ENCODE measurements around the gene TNS2.

DNA sequence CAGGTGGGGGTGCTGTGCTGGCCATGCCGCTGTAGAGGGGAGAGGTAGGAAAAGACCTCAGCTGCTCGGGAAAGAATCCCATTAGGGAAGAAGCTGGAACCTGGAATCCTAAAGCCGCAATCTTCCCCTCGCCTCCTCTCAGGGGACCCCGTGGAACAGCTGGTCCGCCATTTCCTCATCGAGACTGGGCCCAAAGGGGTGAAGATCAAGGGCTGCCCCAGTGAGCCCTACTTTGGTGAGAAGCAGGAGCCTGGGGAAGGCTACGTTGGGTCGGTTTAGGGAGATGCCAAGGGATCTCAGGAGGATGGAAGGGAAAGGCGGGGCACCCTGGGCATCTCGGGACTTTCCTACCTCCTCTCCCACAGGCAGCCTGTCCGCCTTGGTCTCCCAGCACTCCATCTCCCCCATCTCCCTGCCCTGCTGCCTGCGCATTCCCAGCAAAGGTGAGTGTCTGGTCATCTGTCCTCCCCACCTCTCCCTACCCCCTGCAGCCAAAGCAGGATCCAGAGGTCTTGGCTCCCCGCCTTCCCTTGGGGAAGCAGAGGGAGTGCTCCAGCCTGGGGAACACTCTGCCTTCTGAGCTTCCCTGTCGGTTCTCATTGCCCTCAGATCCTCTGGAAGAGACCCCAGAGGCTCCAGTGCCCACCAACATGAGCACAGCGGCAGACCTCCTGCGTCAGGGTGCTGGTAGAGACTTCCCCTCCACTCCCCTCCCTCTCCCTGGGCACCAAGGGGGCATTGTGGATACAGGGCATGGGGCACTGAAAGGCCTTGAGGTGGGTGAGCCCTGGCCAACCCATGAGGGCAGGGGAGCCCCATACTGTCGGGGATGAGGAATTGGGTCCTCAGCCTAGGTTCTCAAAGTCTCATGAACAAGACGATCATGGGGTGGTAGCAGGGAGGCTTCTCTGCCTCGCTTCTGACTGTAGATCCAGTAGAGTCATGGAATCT, 12.4 kb downstream of the TNS2 start:
- TF ChIP-seq, protein P1, sequence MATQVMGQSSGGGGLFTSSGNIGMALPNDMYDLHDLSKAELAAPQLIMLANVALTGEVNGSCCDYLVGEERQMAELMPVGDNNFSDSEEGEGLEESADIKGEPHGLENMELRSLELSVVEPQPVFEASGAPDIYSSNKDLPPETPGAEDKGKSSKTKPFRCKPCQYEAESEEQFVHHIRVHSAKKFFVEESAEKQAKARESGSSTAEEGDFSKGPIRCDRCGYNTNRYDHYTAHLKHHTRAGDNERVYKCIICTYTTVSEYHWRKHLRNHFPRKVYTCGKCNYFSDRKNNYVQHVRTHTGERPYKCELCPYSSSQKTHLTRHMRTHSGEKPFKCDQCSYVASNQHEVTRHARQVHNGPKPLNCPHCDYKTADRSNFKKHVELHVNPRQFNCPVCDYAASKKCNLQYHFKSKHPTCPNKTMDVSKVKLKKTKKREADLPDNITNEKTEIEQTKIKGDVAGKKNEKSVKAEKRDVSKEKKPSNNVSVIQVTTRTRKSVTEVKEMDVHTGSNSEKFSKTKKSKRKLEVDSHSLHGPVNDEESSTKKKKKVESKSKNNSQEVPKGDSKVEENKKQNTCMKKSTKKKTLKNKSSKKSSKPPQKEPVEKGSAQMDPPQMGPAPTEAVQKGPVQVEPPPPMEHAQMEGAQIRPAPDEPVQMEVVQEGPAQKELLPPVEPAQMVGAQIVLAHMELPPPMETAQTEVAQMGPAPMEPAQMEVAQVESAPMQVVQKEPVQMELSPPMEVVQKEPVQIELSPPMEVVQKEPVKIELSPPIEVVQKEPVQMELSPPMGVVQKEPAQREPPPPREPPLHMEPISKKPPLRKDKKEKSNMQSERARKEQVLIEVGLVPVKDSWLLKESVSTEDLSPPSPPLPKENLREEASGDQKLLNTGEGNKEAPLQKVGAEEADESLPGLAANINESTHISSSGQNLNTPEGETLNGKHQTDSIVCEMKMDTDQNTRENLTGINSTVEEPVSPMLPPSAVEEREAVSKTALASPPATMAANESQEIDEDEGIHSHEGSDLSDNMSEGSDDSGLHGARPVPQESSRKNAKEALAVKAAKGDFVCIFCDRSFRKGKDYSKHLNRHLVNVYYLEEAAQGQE (IDR thresholded peaks at IDR 0.05; ENCODE audit: low read depth, low read length): no peak
- TF ChIP-seq, protein P2, sequence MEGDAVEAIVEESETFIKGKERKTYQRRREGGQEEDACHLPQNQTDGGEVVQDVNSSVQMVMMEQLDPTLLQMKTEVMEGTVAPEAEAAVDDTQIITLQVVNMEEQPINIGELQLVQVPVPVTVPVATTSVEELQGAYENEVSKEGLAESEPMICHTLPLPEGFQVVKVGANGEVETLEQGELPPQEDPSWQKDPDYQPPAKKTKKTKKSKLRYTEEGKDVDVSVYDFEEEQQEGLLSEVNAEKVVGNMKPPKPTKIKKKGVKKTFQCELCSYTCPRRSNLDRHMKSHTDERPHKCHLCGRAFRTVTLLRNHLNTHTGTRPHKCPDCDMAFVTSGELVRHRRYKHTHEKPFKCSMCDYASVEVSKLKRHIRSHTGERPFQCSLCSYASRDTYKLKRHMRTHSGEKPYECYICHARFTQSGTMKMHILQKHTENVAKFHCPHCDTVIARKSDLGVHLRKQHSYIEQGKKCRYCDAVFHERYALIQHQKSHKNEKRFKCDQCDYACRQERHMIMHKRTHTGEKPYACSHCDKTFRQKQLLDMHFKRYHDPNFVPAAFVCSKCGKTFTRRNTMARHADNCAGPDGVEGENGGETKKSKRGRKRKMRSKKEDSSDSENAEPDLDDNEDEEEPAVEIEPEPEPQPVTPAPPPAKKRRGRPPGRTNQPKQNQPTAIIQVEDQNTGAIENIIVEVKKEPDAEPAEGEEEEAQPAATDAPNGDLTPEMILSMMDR (IDR thresholded peaks at IDR 0.05): no peak
- TF ChIP-seq JUND (IDR thresholded peaks at IDR 0.05) (no peak), RCOR1 (IDR thresholded peaks at IDR 0.05; ENCODE audit: low read length) (no peak), POLR2AphosphoS5 (IDR thresholded peaks at IDR 0.05; ENCODE audit: low read depth, low read length) (no peak)
- TF ChIP-seq, protein P3, sequence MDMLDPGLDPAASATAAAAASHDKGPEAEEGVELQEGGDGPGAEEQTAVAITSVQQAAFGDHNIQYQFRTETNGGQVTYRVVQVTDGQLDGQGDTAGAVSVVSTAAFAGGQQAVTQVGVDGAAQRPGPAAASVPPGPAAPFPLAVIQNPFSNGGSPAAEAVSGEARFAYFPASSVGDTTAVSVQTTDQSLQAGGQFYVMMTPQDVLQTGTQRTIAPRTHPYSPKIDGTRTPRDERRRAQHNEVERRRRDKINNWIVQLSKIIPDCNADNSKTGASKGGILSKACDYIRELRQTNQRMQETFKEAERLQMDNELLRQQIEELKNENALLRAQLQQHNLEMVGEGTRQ (IDR thresholded peaks at IDR 0.05; ENCODE audit: borderline replicate concordance, low read depth, low read length): no peak

Data from SK-N-SH (cell line).